Adrenal gland (tissue), 12 donors: Measurements from ENCODE around the gene PEX3. TPM values are rescaled to one million over a fixed set of nuclear protein-coding genes. Genes with fewer than 3 reads are reported as not detected.
"Not testable (repeated sequence)": the region's sequence is repeated elsewhere in the genome, so short reads cannot be mapped to it uniquely, and the experiment has no call there.

Source experiments
- DNase-seq, 7 donors: peaks; one replicate each; pipeline ENCODE4 v3.0.0-alpha.2; 2019 to 2020
- H3K27ac ChIP-seq, 5 donors: fragments of 200-600 bp; sonication (generic) in 4 of 5; 1 replicate in 3 of 5; 2 replicates in 2 of 5; pipeline versions ENCODE4 v1.5.1 to v1.8.0; 2016 to 2020; ENCODE audit warnings: mild to moderate bottlenecking in 1 of 5
- H3K27me3 ChIP-seq: fragments of 200-600 bp; 2 replicates; pipeline ENCODE4 v1.8.0; 2021
- H3K36me3 ChIP-seq, 2 donors: fragments of 200-600 bp; replicated peaks in 1 of 2; 1 replicate in 1 of 2; 2 replicates in 1 of 2; pipeline versions ENCODE4 v1.5.1 to v1.8.0; 2018 to 2022
- H3K4me1 ChIP-seq, 2 donors: fragments of 200-600 bp; replicated peaks in 1 of 2; 1 replicate in 1 of 2; 2 replicates in 1 of 2; pipeline versions ENCODE4 v1.5.1 to v1.8.0; 2018 to 2021
- H3K4me3 ChIP-seq, 4 donors: fragments of 200-600 bp; sonication (generic) in 3 of 4; one replicate each; pipeline ENCODE4 v1.5.1; 2016 to 2018
- H3K9me3 ChIP-seq, 3 donors: fragments of 200-600 bp; sonication (generic) in 1 of 3; replicated peaks in 1 of 3; 1 replicate in 2 of 3; 2 replicates in 1 of 3; pipeline versions ENCODE4 v1.5.1 to v1.8.0; 2016 to 2021
- CTCF ChIP-seq, 6 experiments: fragments of 450-650 bp in 4 of 6; fragments of 200-600 bp in 2 of 6; sonication (generic) in 1 of 6; IDR thresholded peaks; 1 replicate in 5 of 6; 2 replicates in 1 of 6; pipeline versions ENCODE4 v1.5.1 to v1.8.0; 2016 to 2021; ENCODE audit warnings: antibody characterized with exemption in 6 of 6, mild to moderate bottlenecking in 2 of 6, moderate library complexity in 1 of 6
- POLR2A ChIP-seq, 2 donors: fragments of 450-650 bp; IDR thresholded peaks; one replicate each; pipeline ENCODE4 v1.6.1; 2017; ENCODE audit warnings: antibody characterized with exemption in 2 of 2, mild to moderate bottlenecking in 2 of 2, moderate library complexity in 1 of 2
- WGBS, 4 donors: extraction: QIAGEN DNeasy Blood & Tissue Kit in 2 of 4; methylation state at CpG; one replicate each; pipeline versions ENCODE4 v1.1.5 to v1.1.7; 2013 to 2017; 5-methylcytosine and 5-hydroxymethylcytosine counted together
- intact Hi-C, 2 donors: fragments of 100-400 bp; cut with DNase I; formaldehyde crosslinking; loops; one replicate each; pipeline versions ENCODE4 v1.14.1 to v1.15.0; 2022 to 2023
- polyA plus RNA-seq, 3 donors: library from polyadenylated mRNA; stranded (reverse); fragments of 200-250 nt in 2 of 3; fragments of 350-450 nt in 1 of 3; fragmentation: Illumina TruSeq in 1 of 3; extraction: RNeasy Lipid Tissue Mini Kit (QIAGEN cat#74804) in 1 of 3; gene quantifications; one replicate each; pipeline ENCODE4 v1.2.3, GENCODE V29; 2013 to 2014
- total RNA-seq, 9 donors: library from RNA; depleted of rRNA in 4 of 9; stranded (reverse); fragments of >200 nt in 4 of 9; fragments of 120-200 nt in 1 of 9; fragmentation: NEBNext Ultra II Directional in 1 of 9; extraction: Animal tissue kit (Norgen Biotek cat#: 25700) in 1 of 9; gene quantifications; one replicate each; pipeline versions ENCODE4 v1.1.0 to v1.2.4, GENCODE V29; 2013 to 2023
- donor health status: healthy with polysubstance abuse.
- donor health status: Bipolar disorder and iron deficiency.
- donor health status: DM: yes; HTN: yes; CAD: no.
- donor health status: DM: no; HTN: no; CAD: no.
- donor health status: DM: no; HTN: no; CAD: no.
- donor health status: DM: yes; HTN: yes; CAD: no.

Gene PEX3
- total and polyA plus RNA-seq, 12 donors = 16.3 to 165 (median 54.2) TPM

GRCh38 chr6:143465546-143465945 is 14.9 kb downstream of the PEX3 start:
- H3K9me3 ChIP-seq = no peaks in the 10 kb centered on the region
- 67 to 88% (median 80%) methylated on average over 2 of the region's 2 CpGs for WGBS, 4 donors
- TF ChIP-seq CTCF (IDR thresholded peaks at IDR 0.05) = no peak
- no peak for TF ChIP-seq POLR2A (IDR thresholded peaks at IDR 0.05)
- H3K27ac ChIP-seq = no peak overlapping the region
- no peak for DNase-seq
- no peaks in the 10 kb centered on the region for H3K27me3 ChIP-seq
- intact Hi-C loops = no loop called here
- no peaks in the 10 kb centered on the region for H3K4me1 ChIP-seq
- no peak overlapping the region for H3K4me3 ChIP-seq
- peaks cover 0 to 17% of the 10 kb centered on the region in 2 donors for H3K36me3 ChIP-seq

GRCh38 chr6:143468026-143468425 is 17.4 kb downstream of the PEX3 start:
- no peaks in the 10 kb centered on the region for H3K4me1 ChIP-seq
- no peak overlapping the region for H3K4me3 ChIP-seq
- H3K36me3 ChIP-seq = peaks cover 0 to 17% of the 10 kb centered on the region in 2 donors
- TF ChIP-seq CTCF (IDR thresholded peaks at IDR 0.05) (no peak), POLR2A (IDR thresholded peaks at IDR 0.05) (no peak)
- intact Hi-C loops = no loop called here
- DNase-seq = no peak
- no peaks in the 10 kb centered on the region for H3K9me3 ChIP-seq
- H3K27me3 ChIP-seq = no peaks in the 10 kb centered on the region
- H3K27ac ChIP-seq = no peak overlapping the region

- intact Hi-C loops, DNase-seq, H3K9me3 ChIP-seq, H3K27me3 ChIP-seq, H3K4me3 ChIP-seq, H3K27ac ChIP-seq, H3K4me1 ChIP-seq: not testable (repeated sequence)
- 74 to 95% (median 85%) methylated on average over 2 of the region's 2 CpGs for WGBS, 4 donors
- H3K36me3 ChIP-seq = peaks cover 0 to 17% of the 10 kb centered on the region in 2 donors
These were observed 18.2 kb downstream of the PEX3 start for GRCh38 chr6:143468823-143469222.

GRCh38 chr6:143471822-143472221 is 21.2 kb downstream of the PEX3 start:
- intact Hi-C loops = no loop called here
- Histone ChIP-seq H3K9me3 (no peaks in the 10 kb centered on the region), H3K36me3 (peaks cover 0 to 27% of the 10 kb centered on the region in 2 donors), H3K4me1 (no peaks in the 10 kb centered on the region), H3K27me3 (no peaks in the 10 kb centered on the region), H3K27ac (no peak overlapping the region), H3K4me3 (no peak overlapping the region)
- no peak for DNase-seq
- 47 to 100% (median 96%) methylated on average over 1 of the region's 1 CpG for WGBS, 4 donors
- TF ChIP-seq CTCF (IDR thresholded peaks at IDR 0.05) (no peak), POLR2A (IDR thresholded peaks at IDR 0.05) (no peak)

GRCh38 chr6:143476545-143476944 is 25.9 kb downstream of the PEX3 start:
- intact Hi-C loops = no loop called here

More at GRCh38 chr6:143476545-143476944, 25.9 kb downstream of the PEX3 start:
- H3K4me1 ChIP-seq = no peaks in the 10 kb centered on the region
- no peak for DNase-seq
- WGBS, 4 donors = 94 to 100% (median 97%) methylated on average over 1 of the region's 1 CpG
- no peak overlapping the region for H3K4me3 ChIP-seq
- TF ChIP-seq CTCF (IDR thresholded peaks at IDR 0.05) (no peak), POLR2A (IDR thresholded peaks at IDR 0.05) (no peak)
- peaks cover 0 to 44% of the 10 kb centered on the region in 2 donors for H3K36me3 ChIP-seq
- H3K9me3 ChIP-seq = no peaks in the 10 kb centered on the region
- H3K27ac ChIP-seq = no peak overlapping the region
- no peaks in the 10 kb centered on the region for H3K27me3 ChIP-seq
